Measurements from ENCODE around the gene AOC3.
"Not testable (repeated sequence)": the region's sequence is repeated elsewhere in the genome, so short reads cannot be mapped to it uniquely, and the experiment has no call there.

Gene AOC3

DNA sequence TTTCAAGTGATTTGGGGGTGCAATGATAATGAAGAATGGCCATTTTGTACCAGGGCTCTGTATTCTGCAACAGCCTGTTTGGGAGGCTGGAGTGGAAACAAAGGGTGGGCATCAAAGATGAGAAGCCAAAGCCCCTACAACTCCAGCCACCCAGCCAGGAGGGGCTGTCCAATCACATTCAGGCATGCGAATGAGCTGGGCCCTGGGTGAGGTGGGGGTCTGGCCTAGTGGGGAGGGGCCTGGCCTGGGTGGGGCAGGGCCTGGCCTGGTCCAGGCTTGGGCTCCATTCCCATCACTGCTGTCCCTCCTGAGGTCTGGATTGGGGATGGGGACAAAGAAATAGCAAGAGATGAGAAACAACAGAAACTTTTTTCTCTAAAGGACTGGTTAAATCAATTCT is 6.4 kb downstream of the AOC3 start:
- POLR2A ChIA-PET: interaction anchor here (0.8 to 1.1 kb wide), 2 partner anchors 33 to 141 kb away, joined by 3 read pairs; partner anchors contain the start of genes BECN1 and RPL27

DNA sequence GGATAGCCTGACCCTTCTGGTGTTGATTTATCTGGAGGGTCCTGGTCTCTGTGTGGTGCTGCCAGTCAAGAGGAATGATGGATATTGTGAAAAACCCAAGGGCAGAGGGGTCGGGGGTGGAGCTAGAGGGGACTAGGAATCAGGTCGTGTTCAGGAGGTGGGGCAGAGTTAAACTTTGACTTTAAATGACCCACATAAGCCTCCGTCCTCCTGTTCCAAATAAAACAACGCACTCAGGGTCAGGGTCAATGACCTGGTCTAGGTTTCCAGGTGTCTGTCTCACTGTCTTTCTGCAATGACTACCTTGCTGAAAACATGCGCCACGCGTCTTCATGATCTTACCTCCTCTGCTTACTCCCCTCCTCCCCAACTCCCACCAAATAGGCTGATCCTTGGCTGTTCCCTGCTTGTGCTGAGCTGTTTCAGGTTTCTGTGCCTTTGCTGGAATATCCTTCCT is 14.7 kb downstream of the AOC3 start:
- POLR2A ChIA-PET: interaction anchor here (1.6 kb wide), 1 partner anchor 132 kb away, joined by 9 read pairs; the partner anchor contains the start of gene RPL27
- no peak for DNase-seq (ENCODE audit: extremely low spot score)
- no peak for TF ChIP-seq NFRKB (IDR thresholded peaks at IDR 0.05)
- TF ChIP-seq LEF1 (IDR thresholded peaks at IDR 0.05; ENCODE audit: borderline replicate concordance): no peak
- no peak for TF ChIP-seq FOXM1 (IDR thresholded peaks at IDR 0.05; ENCODE audit: borderline replicate concordance)
- no peak for TF ChIP-seq TARDBP (IDR thresholded peaks at IDR 0.05)
- TF ChIP-seq, protein P1, sequence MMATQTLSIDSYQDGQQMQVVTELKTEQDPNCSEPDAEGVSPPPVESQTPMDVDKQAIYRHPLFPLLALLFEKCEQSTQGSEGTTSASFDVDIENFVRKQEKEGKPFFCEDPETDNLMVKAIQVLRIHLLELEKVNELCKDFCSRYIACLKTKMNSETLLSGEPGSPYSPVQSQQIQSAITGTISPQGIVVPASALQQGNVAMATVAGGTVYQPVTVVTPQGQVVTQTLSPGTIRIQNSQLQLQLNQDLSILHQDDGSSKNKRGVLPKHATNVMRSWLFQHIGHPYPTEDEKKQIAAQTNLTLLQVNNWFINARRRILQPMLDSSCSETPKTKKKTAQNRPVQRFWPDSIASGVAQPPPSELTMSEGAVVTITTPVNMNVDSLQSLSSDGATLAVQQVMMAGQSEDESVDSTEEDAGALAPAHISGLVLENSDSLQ (IDR thresholded peaks at IDR 0.05): no peak
- TF ChIP-seq L3MBTL2 (conservative IDR thresholded peaks at IDR 0.05): no peak
- no peak for TF ChIP-seq ELF4 (IDR thresholded peaks at IDR 0.05)
- no peak for TF ChIP-seq CTBP1 (IDR thresholded peaks at IDR 0.05; ENCODE audit: borderline replicate concordance)
- TF ChIP-seq SUZ12 (IDR thresholded peaks at IDR 0.05): no peak
- TF ChIP-seq SP1 (IDR thresholded peaks at IDR 0.05): no peak
- no peak for TF ChIP-seq ARNT (IDR thresholded peaks at IDR 0.05)
- TF ChIP-seq ZNF384 (IDR thresholded peaks at IDR 0.05): no peak
- no peak for TF ChIP-seq BHLHE40 (IDR thresholded peaks at IDR 0.05; ENCODE audit: borderline replicate concordance)
- TF ChIP-seq FOXK2 (IDR thresholded peaks at IDR 0.05): no peak
- no peak for TF ChIP-seq FOXA1 (IDR thresholded peaks at IDR 0.05)
- CTCF ChIA-PET: interaction anchor here (1.1 kb wide), 1 partner anchor 22 kb away, joined by 3 read pairs; no protein-coding TSS in a partner anchor

More for the DNA sequence above, 6.4 kb downstream of the AOC3 start:
- DNase-seq (ENCODE audit: extremely low spot score): no peak
- TF ChIP-seq, protein P1 (IDR thresholded peaks at IDR 0.05): no peak
- TF ChIP-seq FOXA1 (IDR thresholded peaks at IDR 0.05) (no peak), NFRKB (IDR thresholded peaks at IDR 0.05) (no peak), BHLHE40 (IDR thresholded peaks at IDR 0.05; ENCODE audit: borderline replicate concordance) (no peak), SUZ12 (IDR thresholded peaks at IDR 0.05) (no peak), TARDBP (IDR thresholded peaks at IDR 0.05) (no peak), ELF4 (IDR thresholded peaks at IDR 0.05) (no peak), CTBP1 (IDR thresholded peaks at IDR 0.05; ENCODE audit: borderline replicate concordance) (no peak), SP1 (IDR thresholded peaks at IDR 0.05) (no peak)
- CTCF ChIA-PET: no interaction called here

DNA sequence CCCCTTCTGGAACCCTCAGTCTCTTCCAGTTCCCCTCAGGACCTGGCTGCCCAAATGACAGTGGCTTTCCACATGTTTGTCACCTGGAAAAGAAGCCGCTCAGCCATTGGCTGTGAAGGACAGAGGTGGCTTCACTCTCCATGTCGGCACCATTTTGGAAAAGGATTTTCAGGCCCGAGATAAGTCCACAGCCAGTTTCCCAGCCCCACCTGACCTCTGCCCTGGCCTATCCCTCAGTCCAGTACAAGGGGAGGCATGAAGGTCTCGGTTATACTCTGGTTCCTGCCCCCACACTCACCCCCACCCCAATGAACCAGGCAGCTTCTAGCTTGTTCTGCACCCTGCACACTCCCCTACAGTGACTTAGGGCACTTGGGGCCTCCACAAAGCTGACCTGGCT is 15.2 kb downstream of the AOC3 start:
- no peak for TF ChIP-seq ARNT (IDR thresholded peaks at IDR 0.05)
- TF ChIP-seq SP1 (IDR thresholded peaks at IDR 0.05): no peak
- no peak for TF ChIP-seq TARDBP (IDR thresholded peaks at IDR 0.05)
- TF ChIP-seq NFRKB (IDR thresholded peaks at IDR 0.05): no peak
- TF ChIP-seq, protein P1 (IDR thresholded peaks at IDR 0.05): no peak
- TF ChIP-seq FOXM1 (IDR thresholded peaks at IDR 0.05; ENCODE audit: borderline replicate concordance): no peak
- TF ChIP-seq L3MBTL2 (conservative IDR thresholded peaks at IDR 0.05): no peak
- no peak for TF ChIP-seq HDGF (IDR thresholded peaks at IDR 0.05; ENCODE audit: borderline replicate concordance)
- TF ChIP-seq BHLHE40 (IDR thresholded peaks at IDR 0.05; ENCODE audit: borderline replicate concordance): no peak
- TF ChIP-seq ZNF384 (IDR thresholded peaks at IDR 0.05): no peak
- TF ChIP-seq FOXK2 (IDR thresholded peaks at IDR 0.05): no peak
- TF ChIP-seq SUZ12 (IDR thresholded peaks at IDR 0.05): no peak
- TF ChIP-seq CTBP1 (IDR thresholded peaks at IDR 0.05; ENCODE audit: borderline replicate concordance): no peak
- no peak for TF ChIP-seq FOXA1 (IDR thresholded peaks at IDR 0.05)
- TF ChIP-seq LEF1 (IDR thresholded peaks at IDR 0.05; ENCODE audit: borderline replicate concordance): no peak
- no peak for TF ChIP-seq ELF4 (IDR thresholded peaks at IDR 0.05)
- ChIA-PET POLR2A (interaction anchor here (0.9 kb wide), 1 partner anchor 21 kb away, joined by 3 read pairs; no protein-coding TSS in a partner anchor), CTCF (interaction anchor here (1.1 kb wide), 1 partner anchor 23 kb away, joined by 3 read pairs; no protein-coding TSS in a partner anchor)
- no peak for DNase-seq (ENCODE audit: extremely low spot score)

GRCh38 chr17:42866631-42867575 is 15.9 kb downstream of the AOC3 start:
- ChIA-PET POLR2A (interaction anchor here (0.9 kb wide), 1 partner anchor 21 kb away, joined by 3 read pairs; no protein-coding TSS in a partner anchor), CTCF (no interaction called here)
- TF ChIP-seq L3MBTL2 (conservative IDR thresholded peaks at IDR 0.05): no peak
- no peak for TF ChIP-seq BHLHE40 (IDR thresholded peaks at IDR 0.05; ENCODE audit: borderline replicate concordance)
- no peak for TF ChIP-seq HDGF (IDR thresholded peaks at IDR 0.05; ENCODE audit: borderline replicate concordance)
- no peak for TF ChIP-seq SP1 (IDR thresholded peaks at IDR 0.05)
- TF ChIP-seq ELF4 (IDR thresholded peaks at IDR 0.05): no peak
- no peak for TF ChIP-seq FOXK2 (IDR thresholded peaks at IDR 0.05)
- TF ChIP-seq, protein P1 (IDR thresholded peaks at IDR 0.05): no peak
- TF ChIP-seq TARDBP (IDR thresholded peaks at IDR 0.05): no peak
- TF ChIP-seq NFRKB (IDR thresholded peaks at IDR 0.05): no peak
- no peak for TF ChIP-seq ARNT (IDR thresholded peaks at IDR 0.05)
- TF ChIP-seq LEF1 (IDR thresholded peaks at IDR 0.05; ENCODE audit: borderline replicate concordance): no peak
- TF ChIP-seq FOXM1 (IDR thresholded peaks at IDR 0.05; ENCODE audit: borderline replicate concordance): no peak
- TF ChIP-seq SUZ12 (IDR thresholded peaks at IDR 0.05): no peak
- no peak for TF ChIP-seq ZNF384 (IDR thresholded peaks at IDR 0.05)
- no peak for TF ChIP-seq CTBP1 (IDR thresholded peaks at IDR 0.05; ENCODE audit: borderline replicate concordance)
- TF ChIP-seq FOXA1 (IDR thresholded peaks at IDR 0.05): no peak
- no peak for DNase-seq (ENCODE audit: extremely low spot score)

DNA sequence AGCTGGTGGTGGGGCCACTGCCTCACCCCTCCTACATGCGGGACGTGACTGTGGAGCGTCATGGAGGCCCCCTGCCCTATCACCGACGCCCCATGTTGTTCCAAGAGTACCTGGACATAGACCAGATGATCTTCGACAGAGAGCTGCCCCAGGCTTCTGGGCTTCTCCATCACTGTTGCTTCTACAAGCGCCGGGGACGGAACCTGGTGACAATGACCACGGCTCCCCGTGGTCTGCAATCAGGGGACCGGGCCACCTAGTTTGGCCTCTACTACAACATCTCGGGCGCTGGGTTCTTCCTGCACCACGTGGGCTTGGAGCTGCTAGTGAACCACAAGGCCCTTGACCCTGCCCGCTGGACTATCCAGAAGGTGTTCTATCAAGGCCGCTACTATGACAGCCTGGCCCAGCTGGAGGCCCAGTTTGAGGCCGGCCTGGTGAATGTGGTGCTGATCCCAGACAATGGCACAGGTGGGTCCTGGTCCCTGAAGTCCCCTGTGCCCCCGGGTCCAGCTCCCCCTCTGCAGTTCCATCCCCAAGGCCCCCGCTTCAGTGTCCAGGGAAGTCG is 16.8 kb downstream of the AOC3 start:
- CTCF ChIA-PET; DNase-seq (ENCODE audit: extremely low spot score); POLR2A ChIA-PET: not testable (repeated sequence)
